ENCODE results near the gene OR4K5.
"Not testable (repeated sequence)": the region's sequence is repeated elsewhere in the genome, so short reads cannot be mapped to it uniquely, and the experiment has no call there.

The OR4K5 gene

DNA sequence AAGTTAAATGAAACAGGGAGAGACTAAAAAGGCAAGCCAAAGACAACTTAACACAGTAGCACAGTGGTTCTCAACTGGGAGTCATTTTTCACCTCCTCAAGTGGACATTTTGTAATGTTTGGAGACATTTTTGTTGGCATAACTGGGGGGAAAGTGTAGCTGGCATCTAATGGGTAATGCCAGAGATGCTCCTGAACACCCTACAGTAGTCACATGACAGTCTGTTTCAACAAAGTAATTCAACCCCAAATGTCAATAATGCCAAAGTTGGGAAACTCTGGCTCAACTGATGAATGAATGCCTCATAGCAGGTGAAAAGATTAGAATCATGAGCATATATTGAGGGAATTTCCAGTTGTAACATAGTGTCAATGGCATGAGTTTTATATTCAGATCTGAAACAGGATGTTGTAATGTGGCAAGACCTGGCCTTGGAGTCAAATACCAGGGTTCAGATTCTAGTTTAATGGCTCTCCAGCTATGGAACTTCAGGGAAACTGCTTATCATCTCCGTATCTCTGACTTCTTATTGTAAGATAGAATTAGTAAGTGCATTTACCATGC, 2.4 kb upstream of the OR4K5 start:
- H3K36me3 ChIP-seq (ENCODE audit: insufficient read depth, low read length): no peaks in the 10 kb centered on the region
- peak overlapping the region; percentile 2; the same call in 1 of the 2 replicates for H3K27ac ChIP-seq (ENCODE audit: low read depth, low read length)
- H3K79me2 ChIP-seq (ENCODE audit: control insufficient read depth, insufficient read depth, low read length, unreplicated experiment): no peaks in the 10 kb centered on the region
- H3K4me3 ChIP-seq (ENCODE audit: low read depth, low read length): no peak overlapping the region
- peak overlapping the region; percentile 33 for H2AFZ ChIP-seq (ENCODE audit: low read length, unreplicated experiment)
- H3K4me1 ChIP-seq (ENCODE audit: control insufficient read depth, insufficient read depth, low read length, unreplicated experiment): peaks cover 11% of the 10 kb centered on the region
- no peaks in the 10 kb centered on the region for H3K27me3 ChIP-seq (ENCODE audit: insufficient read depth, low read length)

DNA sequence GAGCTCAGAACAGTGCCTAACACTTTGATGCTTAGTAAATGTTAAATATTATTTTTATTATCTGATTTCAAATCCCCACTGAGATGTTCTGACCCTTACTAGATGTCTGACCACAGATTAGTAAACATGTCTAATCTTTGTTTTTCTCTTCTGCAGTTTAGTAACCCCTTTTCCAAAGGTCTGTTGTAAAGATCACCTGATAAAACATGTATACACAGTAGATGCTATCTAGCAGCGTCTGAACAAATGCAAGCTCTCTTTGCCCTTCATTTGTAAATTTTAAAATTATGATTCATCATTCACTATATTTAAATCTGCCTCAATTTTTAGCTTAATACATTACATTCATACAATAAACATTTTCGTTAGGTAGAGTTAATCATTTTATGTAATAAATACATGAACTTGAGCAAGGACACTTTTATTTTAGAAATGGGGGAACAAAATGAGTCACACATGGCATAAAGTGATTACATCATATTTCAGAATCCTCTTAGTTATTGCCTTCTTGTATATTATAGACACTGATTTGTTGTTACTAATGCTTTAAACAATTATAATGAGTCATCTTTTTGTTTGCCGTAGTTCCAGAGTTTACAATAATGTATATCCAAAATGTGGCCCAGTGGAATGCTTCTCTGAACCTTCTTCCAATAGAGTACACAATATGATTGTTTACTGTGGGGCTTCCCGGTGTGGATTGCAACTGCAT, 1.7 kb upstream of the OR4K5 start:
- H3K4me1 ChIP-seq (ENCODE audit: control insufficient read depth, insufficient read depth, low read length, unreplicated experiment): peaks cover 11% of the 10 kb centered on the region
- H3K27me3 ChIP-seq (ENCODE audit: insufficient read depth, low read length): no peaks in the 10 kb centered on the region
- H3K27ac ChIP-seq (ENCODE audit: low read depth, low read length): peak overlapping the region; percentile 2; the same call in 1 of the 2 replicates
- H2AFZ ChIP-seq (ENCODE audit: low read length, unreplicated experiment): peak overlapping the region; percentile 33
- no peaks in the 10 kb centered on the region for H3K79me2 ChIP-seq (ENCODE audit: control insufficient read depth, insufficient read depth, low read length, unreplicated experiment)
- no peaks in the 10 kb centered on the region for H3K36me3 ChIP-seq (ENCODE audit: insufficient read depth, low read length)
- no peak overlapping the region for H3K4me3 ChIP-seq (ENCODE audit: low read depth, low read length)

DNA sequence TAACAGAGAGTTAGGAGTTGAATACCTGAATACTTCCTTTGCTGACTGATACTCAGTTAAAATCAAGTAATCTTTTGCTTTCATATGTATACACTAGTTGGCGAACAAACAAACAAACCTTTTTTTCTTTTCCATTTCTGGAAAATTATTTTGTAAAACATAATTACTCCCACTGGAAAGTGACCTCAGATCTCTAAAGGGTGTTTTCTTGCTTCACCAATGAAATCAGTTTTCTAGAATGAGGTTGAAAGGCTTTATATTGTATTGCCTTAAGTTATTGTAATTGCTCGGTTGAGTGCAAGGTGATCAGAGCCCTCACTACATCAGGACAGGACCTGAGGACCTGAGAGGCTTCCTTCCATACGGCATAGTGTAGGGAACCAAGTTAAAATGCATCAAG, 10.2 kb downstream of the OR4K5 start, which contains the start of gene OR4K1:
TSS of gene OR4K1 (plus strand) at position 301 of the 400 bp plus-strand sequence. CDS start 4,750 bp downstream, outside the sequence.
- Histone ChIP-seq H3K79me2 (ENCODE audit: control insufficient read depth, insufficient read depth, low read length, unreplicated experiment) (no peaks in the 10 kb centered on the region), H2AFZ (ENCODE audit: low read length, unreplicated experiment) (no peak within 1 kb of the TSS), H3K4me1 (ENCODE audit: control insufficient read depth, insufficient read depth, low read length, unreplicated experiment) (no peaks in the 10 kb centered on the region), H3K36me3 (ENCODE audit: insufficient read depth, low read length) (no peaks in the 10 kb centered on the region), H3K4me3 (ENCODE audit: low read depth, low read length) (no peak within 1 kb of the TSS), H3K27ac (ENCODE audit: low read depth, low read length) (no peak within 1 kb of the TSS), H3K27me3 (ENCODE audit: insufficient read depth, low read length) (no peaks in the 10 kb centered on the region; the same call in 1 of the 2 replicates)

DNA sequence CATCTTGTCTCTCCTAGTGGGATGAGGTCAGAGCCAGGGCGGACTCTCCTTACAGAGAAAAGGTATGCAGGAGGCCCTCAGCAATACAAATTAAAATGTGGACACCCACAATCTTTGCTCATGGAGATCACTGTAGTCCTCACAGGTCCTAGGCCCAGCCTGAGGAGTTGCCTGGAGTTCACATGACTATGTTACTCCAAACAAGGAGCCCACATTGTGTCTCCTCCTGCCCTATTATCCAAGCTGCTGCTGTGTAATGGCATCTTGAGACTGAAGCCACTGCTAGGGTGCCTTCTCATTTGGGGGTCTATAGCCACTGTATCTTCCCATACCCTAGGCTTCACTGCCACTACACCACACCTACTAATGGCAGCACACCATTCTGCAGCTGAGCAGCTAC, 21.3 kb downstream of the OR4K5 start:
- H3K27me3 ChIP-seq (ENCODE audit: insufficient read depth, low read length): no peaks in the 10 kb centered on the region
- H3K79me2 ChIP-seq (ENCODE audit: control insufficient read depth, insufficient read depth, low read length, unreplicated experiment): no peaks in the 10 kb centered on the region
- no peak overlapping the region for H3K4me3 ChIP-seq (ENCODE audit: low read depth, low read length)
- no peaks in the 10 kb centered on the region for H3K36me3 ChIP-seq (ENCODE audit: insufficient read depth, low read length)
- no peaks in the 10 kb centered on the region for H3K4me1 ChIP-seq (ENCODE audit: control insufficient read depth, insufficient read depth, low read length, unreplicated experiment)
- no peak overlapping the region for H2AFZ ChIP-seq (ENCODE audit: low read length, unreplicated experiment)
- H3K27ac ChIP-seq (ENCODE audit: low read depth, low read length): no peak overlapping the region

DNA sequence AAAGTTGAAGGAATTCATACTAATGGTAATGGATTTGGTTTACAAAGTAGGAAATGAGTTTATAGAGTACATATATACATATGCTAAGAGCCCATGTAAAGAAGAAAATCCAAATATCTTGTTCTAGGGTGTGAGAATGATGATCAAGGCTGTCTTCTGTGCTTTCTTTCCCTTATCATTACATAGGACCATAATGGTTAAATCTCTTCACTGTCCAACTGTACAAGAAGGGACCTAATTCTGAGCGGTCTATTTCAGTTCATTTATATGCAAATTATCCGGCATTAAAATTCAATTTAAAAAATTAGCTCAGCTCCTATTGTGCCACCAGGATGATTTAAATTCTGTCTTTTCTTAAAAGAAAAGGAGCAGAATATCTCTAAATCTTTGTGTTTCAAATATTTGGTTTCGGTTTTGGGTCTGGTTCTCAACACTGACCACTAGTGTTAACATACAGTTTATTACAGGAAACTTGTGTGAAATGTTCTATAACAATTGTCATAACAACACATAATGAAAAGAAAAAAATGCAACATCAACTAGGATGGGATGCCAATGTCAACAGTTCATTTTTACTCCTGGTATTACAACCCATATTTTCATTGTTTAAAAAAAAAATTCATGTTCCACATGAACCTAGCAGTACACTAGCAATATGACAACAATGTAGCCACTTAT, 27.1 kb downstream of the OR4K5 start:
- Histone ChIP-seq H3K4me1 (ENCODE audit: control insufficient read depth, insufficient read depth, low read length, unreplicated experiment) (no peaks in the 10 kb centered on the region), H3K27me3 (ENCODE audit: insufficient read depth, low read length) (no peaks in the 10 kb centered on the region), H2AFZ (ENCODE audit: low read length, unreplicated experiment) (peak overlapping the region; percentile 81), H3K4me3 (ENCODE audit: low read depth, low read length) (peak overlapping the region; percentile 70), H3K36me3 (ENCODE audit: insufficient read depth, low read length) (no peaks in the 10 kb centered on the region), H3K27ac (ENCODE audit: low read depth, low read length) (no peak overlapping the region), H3K79me2 (ENCODE audit: control insufficient read depth, insufficient read depth, low read length, unreplicated experiment) (no peaks in the 10 kb centered on the region)

DNA sequence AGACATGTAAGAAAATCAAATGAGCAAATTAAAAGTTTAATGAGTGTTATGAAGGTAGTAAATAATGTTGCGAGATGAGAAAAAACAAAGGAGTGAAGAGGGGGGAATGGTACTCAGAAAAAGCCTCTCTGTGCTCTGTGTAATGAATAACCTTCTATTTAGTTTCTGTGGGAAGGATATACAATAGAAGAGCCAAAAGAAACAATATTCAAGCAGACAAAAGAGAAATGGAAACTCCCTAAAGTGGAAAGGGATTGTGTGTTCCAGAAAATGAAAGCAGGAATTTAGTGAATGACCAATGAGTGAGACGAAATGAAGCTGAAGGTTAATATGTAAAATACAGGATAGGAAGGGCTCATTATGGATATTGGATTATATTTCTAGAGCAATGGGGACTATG, 28.8 kb downstream of the OR4K5 start:
- Histone ChIP-seq H3K36me3 (ENCODE audit: insufficient read depth, low read length) (no peaks in the 10 kb centered on the region), H3K4me1 (ENCODE audit: control insufficient read depth, insufficient read depth, low read length, unreplicated experiment) (no peaks in the 10 kb centered on the region), H3K27ac (ENCODE audit: low read depth, low read length) (no peak overlapping the region), H2AFZ (ENCODE audit: low read length, unreplicated experiment) (peak overlapping the region; percentile 59), H3K79me2 (ENCODE audit: control insufficient read depth, insufficient read depth, low read length, unreplicated experiment) (no peaks in the 10 kb centered on the region), H3K27me3 (ENCODE audit: insufficient read depth, low read length) (no peaks in the 10 kb centered on the region), H3K4me3 (ENCODE audit: low read depth, low read length) (peak overlapping the region; percentile 46)

DNA sequence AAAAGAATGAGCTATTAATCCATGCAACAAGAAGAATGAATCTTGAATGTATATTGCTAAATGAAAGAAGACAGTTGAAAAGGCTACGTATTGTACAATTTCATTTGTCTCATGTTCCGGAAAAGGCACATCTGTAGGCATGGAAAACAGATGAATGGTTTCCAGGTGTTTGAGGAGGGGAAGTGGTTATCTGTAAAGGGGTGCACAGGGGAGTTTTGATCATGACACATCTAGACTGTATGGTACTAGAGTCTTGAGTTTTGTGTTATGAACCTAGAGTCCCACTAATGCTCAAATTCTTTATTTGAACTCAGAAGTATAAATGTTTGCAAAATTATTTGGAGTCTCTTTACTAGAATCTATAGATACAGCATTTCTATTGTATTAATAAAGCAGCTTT, 49.3 kb downstream of the OR4K5 start:
- H3K4me1 ChIP-seq (ENCODE audit: control insufficient read depth, insufficient read depth, low read length, unreplicated experiment); H2AFZ ChIP-seq (ENCODE audit: low read length, unreplicated experiment); H3K27ac ChIP-seq (ENCODE audit: low read depth, low read length); H3K4me3 ChIP-seq (ENCODE audit: low read depth, low read length); H3K79me2 ChIP-seq (ENCODE audit: control insufficient read depth, insufficient read depth, low read length, unreplicated experiment); H3K27me3 ChIP-seq (ENCODE audit: insufficient read depth, low read length); H3K36me3 ChIP-seq (ENCODE audit: insufficient read depth, low read length): not testable (repeated sequence)

Data from ACC112 (cell line).